GM12865 (cell line): ENCODE data around the gene BLM.
"Not testable (repeated sequence)": the region's sequence is repeated elsewhere in the genome, so short reads cannot be mapped to it uniquely, and the experiment has no call there.

Source experiments
- DNase-seq: peaks from one replicate; pipeline ENCODE4 v3.0.0; 2010; ENCODE audit warnings: low read depth
- H3K4me3 ChIP-seq: 2 replicates; pipeline ENCODE4 v1.5.1; 2011; ENCODE audit warnings: mild to moderate bottlenecking, low read depth, low read length, control low read depth
- CTCF ChIP-seq: IDR thresholded peaks from 2 replicates; pipeline ENCODE4 v1.5.1; 2011; ENCODE audit warnings: low read length, control low read depth, low read depth, inconsistent platforms; ENCODE audit not compliant: insufficient read depth; ENCODE audit errors: missing control alignments

BLM gene

GRCh38 chr15:90823455-90823974 lies 106.4 kb downstream of the BLM start:
- no peak for DNase-seq
- no peak overlapping the region for H3K4me3 ChIP-seq
- no peak for TF ChIP-seq CTCF

DNA sequence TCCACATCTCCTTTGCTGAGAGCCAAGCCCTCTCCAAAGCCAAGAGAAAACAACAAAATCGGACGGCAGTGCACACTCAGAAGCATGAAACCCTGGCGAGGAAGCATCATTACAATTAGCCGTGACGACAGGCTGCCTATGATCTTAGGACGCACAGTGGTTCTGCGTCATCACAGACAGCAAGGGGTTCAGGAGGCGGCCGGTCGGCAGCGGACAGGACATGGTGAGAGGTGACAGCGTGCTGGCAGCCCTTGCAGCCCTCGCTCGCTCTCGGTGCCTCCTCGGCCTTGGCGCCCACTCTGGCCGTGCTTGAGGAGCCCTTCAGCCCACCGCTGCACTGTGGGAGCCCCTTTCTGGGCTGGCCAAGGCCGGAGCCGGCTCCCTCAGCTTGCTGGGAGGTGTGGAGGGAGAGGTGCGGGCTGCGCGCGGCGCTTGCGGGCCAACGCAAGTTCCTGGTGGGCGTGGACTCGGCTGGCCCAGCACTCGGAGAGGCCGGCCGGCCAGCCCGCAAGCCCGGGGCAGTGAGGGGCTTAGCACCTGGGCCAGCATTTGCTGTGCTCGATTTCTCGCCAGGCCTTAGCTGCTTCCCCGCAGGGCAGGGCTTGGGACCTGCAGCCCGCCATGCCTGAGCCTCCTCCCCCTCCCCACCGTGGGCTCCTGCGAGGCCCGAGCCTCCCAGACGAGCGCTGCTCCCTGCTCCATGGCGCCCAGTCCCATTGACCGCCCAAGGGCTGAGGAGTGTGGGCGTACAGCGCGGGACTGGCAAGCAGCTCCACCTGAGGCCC lies 108.2 kb downstream of the BLM start:
- not testable (repeated sequence) for DNase-seq, H3K4me3 ChIP-seq

DNA sequence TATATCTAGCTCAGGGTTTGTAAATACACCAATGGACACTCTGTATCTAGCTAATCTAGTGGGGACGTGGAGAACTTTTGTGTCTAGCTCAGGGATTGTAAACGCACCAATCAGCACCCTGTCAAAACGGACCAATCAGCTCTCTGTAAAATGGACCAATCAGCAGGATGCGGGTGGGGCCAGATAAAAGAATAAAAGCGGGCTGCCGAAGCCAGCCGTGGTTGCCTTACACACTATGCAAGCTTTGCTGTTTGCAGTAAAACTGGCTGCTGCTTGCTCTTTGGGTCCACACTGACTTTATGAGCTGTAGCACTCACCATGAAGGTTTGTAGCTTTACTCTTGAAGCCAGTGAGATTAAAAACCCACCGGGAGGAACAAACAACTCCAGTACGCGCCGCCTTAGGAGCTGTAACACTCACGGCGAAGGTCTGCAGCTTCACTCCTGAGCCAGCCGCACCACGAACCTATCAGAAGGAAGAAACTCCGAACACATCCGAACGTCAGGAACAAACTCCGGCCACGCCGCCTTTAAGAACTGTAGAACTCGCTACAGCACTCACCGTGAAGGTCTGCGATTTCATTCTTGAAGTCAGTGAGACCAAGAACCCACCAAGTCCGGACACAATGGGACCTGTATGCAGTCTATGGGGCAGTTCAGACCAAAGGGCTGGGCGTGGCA lies 109.2 kb downstream of the BLM start:
- not testable (repeated sequence) for H3K4me3 ChIP-seq, DNase-seq

GRCh38 chr15:90826886-90827435 lies 109.8 kb downstream of the BLM start:
- no peak for DNase-seq
- no peak overlapping the region for H3K4me3 ChIP-seq
- TF ChIP-seq CTCF, result no peak

GRCh38 chr15:90828111-90828510 lies 111.0 kb downstream of the BLM start:
- DNase-seq, result no peak
- TF ChIP-seq CTCF, result no peak
- no peak overlapping the region for H3K4me3 ChIP-seq

DNA sequence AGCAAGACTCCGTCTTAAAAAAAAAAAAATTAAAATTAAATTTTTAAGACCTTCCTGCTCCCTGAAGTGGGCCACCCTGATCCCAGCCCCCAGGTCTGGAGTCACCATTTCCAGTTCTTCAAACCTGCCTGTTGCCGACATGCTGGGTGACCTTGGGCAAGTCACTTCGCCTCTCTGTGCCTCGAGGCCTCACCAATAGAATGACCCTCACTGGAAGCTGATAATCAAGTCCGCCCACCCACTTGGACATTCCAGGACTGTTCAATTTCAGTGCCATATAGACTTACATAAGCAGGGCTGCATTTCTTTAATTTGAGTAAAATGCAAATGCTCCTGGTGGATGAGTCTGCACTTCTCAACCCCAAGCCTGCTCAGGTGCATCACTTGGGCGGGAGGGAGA lies 112.0 kb downstream of the BLM start:
- DNase-seq, result no peak
- no peak for TF ChIP-seq CTCF
- H3K4me3 ChIP-seq, result no peak overlapping the region

GRCh38 chr15:90829942-90830440 lies 112.8 kb downstream of the BLM start:
- peak; percentile 63 for DNase-seq
- no peak overlapping the region for H3K4me3 ChIP-seq
- no peak for TF ChIP-seq CTCF
